NCI-H187 (cell line): ENCODE measurements around the gene CADM3.
A peak's percentile ranks its signal among the peaks of the same experiment; 100 is the strongest.

Experiments
- DNase-seq, 2 experiments: peaks; one replicate each; lab custom pipeline; 2025; lab: John Stamatoyannopoulos, UW

Gene CADM3

GRCh38 chr1:159173320-159173719 lies 1.9 kb downstream of the CADM3 start:
- no peak for DNase-seq

- no peak for DNase-seq
Measured at GRCh38 chr1:159175571-159175970, 4.2 kb downstream of the CADM3 start.

- DNase-seq: no peak
Measured at GRCh38 chr1:159177272-159177907, 6.0 kb downstream of the CADM3 start.

- no peak for DNase-seq
Measured at GRCh38 chr1:159179906-159180305, 8.5 kb downstream of the CADM3 start.

GRCh38 chr1:159180516-159180915 lies 9.1 kb downstream of the CADM3 start:
- no peak for DNase-seq

- DNase-seq: no peak
Measured at GRCh38 chr1:159181328-159182024, 10.1 kb downstream of the CADM3 start.

- no peak for DNase-seq
Measured at GRCh38 chr1:159184201-159184600, 12.8 kb downstream of the CADM3 start.

GRCh38 chr1:159185121-159185520 lies 13.7 kb downstream of the CADM3 start:
- no peak for DNase-seq

GRCh38 chr1:159187033-159187432 lies 15.6 kb downstream of the CADM3 start:
- DNase-seq: no peak

GRCh38 chr1:159187647-159188374 lies 16.4 kb downstream of the CADM3 start:
- no peak for DNase-seq

GRCh38 chr1:159188375-159188788 lies 17.0 kb downstream of the CADM3 start:
- no peak for DNase-seq

- DNase-seq: no peak
Measured at GRCh38 chr1:159190441-159190840, 19.0 kb downstream of the CADM3 start.

GRCh38 chr1:159196543-159196942 lies 25.1 kb downstream of the CADM3 start:
- no peak for DNase-seq

- DNase-seq: peak; percentile 28 to 57
Measured at GRCh38 chr1:159197561-159198557, 26.4 kb downstream of the CADM3 start.

GRCh38 chr1:159199901-159200300 lies 28.5 kb downstream of the CADM3 start:
- no peak for DNase-seq

GRCh38 chr1:159200769-159201168 lies 29.4 kb downstream of the CADM3 start:
- no peak for DNase-seq

- no peak for DNase-seq
Measured at GRCh38 chr1:159201642-159202041, 30.2 kb downstream of the CADM3 start.

GRCh38 chr1:159203610-159204009 lies 32.2 kb downstream of the CADM3 start:
- DNase-seq: no peak

GRCh38 chr1:159204161-159205141 lies 33.0 kb downstream of the CADM3 start, which contains the start of gene ACKR1:
TSS of gene ACKR1 (plus strand) at chr1:159204875. CDS start at chr1:159204960, 85 bp downstream.
- DNase-seq: no peak

GRCh38 chr1:159205225-159205624 lies 33.8 kb downstream of the CADM3 start:
- no peak for DNase-seq
